Stomach smooth muscle (tissue), 2 donors: ENCODE results near the gene IDI2.

Source experiments
- H3K27ac ChIP-seq: one replicate; pipeline ENCODE4 v1.7.0; 2013; ENCODE audit warnings: mild to moderate bottlenecking, low read length, inconsistent platforms
- H3K27me3 ChIP-seq, 2 donors: one replicate each; pipeline ENCODE4 v1.7.0; 2013; ENCODE audit warnings: low read length in 2 of 2; ENCODE audit not compliant: insufficient read depth in 2 of 2, control insufficient read depth in 1 of 2
- H3K36me3 ChIP-seq, 2 donors: one replicate each; pipeline ENCODE4 v1.7.0; 2013; ENCODE audit warnings: low read length in 2 of 2; ENCODE audit not compliant: control insufficient read depth in 2 of 2, insufficient read depth in 2 of 2
- H3K4me1 ChIP-seq: one replicate; pipeline ENCODE4 v1.7.0; 2013; ENCODE audit warnings: low read length; ENCODE audit not compliant: control insufficient read depth, insufficient read depth
- H3K4me3 ChIP-seq, 2 donors: one replicate each; pipeline ENCODE4 v1.7.0; 2013; ENCODE audit warnings: low read length in 2 of 2
- H3K9ac ChIP-seq, 2 donors: one replicate each; pipeline ENCODE4 v1.7.0; 2013; ENCODE audit warnings: low read length in 2 of 2, mild to moderate bottlenecking in 1 of 2
- H3K9me3 ChIP-seq, 2 donors: one replicate each; pipeline ENCODE4 v1.7.0; 2013; ENCODE audit warnings: low read length in 2 of 2; ENCODE audit not compliant: control insufficient read depth in 2 of 2
- donor health status: healthy.
- donor health status: Pancreatic carcinoma.

Gene IDI2

GRCh38 chr10:970311-971149 is 55.1 kb downstream of the IDI2 start:
- no peaks in the 10 kb centered on the region for H3K9me3 ChIP-seq
- H3K4me1 ChIP-seq: peaks cover 13% of the 10 kb centered on the region
- peak overlapping the region in 1 of 2 donors; percentile 47 for H3K4me3 ChIP-seq
- no peaks in the 10 kb centered on the region for H3K27me3 ChIP-seq
- H3K27ac ChIP-seq: peak overlapping the region; percentile 11
- H3K36me3 ChIP-seq: no peaks in the 10 kb centered on the region
- H3K9ac ChIP-seq: peak overlapping the region in 1 of 2 donors; percentile 60

GRCh38 chr10:969473-970150 is 56.0 kb downstream of the IDI2 start:
- Histone ChIP-seq H3K27ac (no peak overlapping the region), H3K9me3 (no peaks in the 10 kb centered on the region), H3K27me3 (no peaks in the 10 kb centered on the region), H3K9ac (no peak overlapping the region), H3K4me3 (no peak overlapping the region), H3K36me3 (no peaks in the 10 kb centered on the region), H3K4me1 (peaks cover 13% of the 10 kb centered on the region)
